GM04504 (cell line): Measurements from ENCODE around the gene TYROBP.
"Not testable (repeated sequence)": the region's sequence is repeated elsewhere in the genome, so short reads cannot be mapped to it uniquely, and the experiment has no call there.

Source experiments
- DNase-seq: peaks from one replicate; pipeline ENCODE4 v3.0.0-alpha.2; 2012; ENCODE audit warnings: low read depth

TYROBP gene

DNA sequence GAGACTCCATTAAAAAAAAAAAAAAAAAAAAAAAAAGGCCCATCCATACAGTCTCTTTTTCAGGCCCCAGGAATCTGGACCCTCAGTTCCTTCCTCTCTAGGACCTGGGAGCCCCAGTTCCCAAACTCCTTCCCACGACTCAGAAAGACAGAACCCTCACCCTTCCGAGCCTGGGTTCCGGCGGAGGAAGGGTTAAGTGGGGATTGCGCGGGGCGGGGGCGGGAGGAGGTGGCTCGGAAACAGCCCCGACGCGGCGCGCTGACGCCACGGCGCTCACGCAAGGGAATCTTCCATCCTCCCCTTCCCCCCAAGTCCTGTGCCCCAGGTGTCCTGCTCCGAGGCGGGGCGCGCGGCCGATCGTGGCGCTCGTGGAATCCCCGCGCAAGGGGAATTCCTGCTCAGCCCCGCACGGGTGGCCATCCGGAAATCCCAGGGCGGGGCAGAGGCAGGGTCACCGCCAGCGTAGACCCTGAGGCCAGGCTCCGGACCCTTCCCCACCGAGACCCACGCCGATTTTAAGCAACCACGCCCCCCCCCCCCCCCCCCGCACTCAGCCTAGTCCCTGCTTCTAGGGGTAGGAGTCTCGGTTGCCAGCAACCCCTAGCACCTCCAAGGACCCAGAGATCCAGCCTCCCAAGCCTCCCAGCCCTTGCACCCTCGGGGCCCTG is 8.4 kb downstream of the TYROBP start:
- DNase-seq: peak; percentile 53

DNA sequence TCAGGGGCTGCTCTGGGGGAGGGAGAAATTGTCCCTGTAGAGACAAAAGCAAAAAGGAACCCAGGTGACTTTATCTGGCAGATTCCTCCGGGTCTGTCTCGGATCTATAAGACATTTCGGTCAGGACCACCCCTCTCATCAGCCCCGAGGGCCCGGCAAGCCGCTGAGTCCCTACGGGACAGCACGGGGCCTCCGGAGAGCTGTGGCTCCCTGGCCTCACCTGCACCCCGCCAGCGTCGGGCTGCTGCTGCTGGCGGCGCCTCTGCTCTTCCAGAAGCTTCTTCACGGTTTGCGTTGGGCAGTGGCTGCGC is 9.6 kb downstream of the TYROBP start:
- no peak for DNase-seq

DNA sequence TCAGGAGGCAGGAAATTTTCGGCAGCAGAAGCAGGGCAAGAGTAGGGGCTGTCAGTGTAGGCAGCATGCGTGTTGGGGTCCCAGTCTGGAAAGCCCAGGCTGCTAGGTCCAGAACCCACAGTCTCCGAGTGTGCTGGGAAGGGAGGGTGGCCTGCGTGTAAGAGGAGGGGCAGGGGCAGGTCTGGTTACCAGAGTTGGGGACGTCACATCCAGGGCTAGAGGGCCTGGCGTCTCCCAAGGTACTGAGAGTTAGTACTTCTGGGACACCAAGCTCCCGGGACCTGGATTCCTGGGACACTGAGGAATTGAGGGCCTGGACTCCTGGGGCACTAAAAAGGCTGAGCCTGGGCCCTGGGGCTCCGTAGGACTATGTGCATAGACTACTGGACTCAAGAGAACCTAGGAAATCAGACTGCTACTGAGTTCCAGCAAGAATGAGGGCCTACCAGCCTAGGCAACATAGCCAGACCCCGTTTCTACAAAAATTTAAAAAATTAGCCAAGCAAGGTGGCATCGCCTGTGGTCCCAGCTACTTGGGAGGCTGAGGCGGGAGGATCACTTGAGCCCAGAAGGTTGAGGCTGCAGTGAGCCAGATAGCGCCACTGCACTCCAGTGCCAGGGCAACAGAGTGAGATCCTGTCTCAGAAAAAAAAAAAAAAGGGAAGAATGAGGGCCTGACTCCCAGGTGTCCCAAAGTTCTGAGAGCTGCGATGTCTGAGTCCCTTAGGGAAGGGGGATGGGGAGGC is 10.2 kb downstream of the TYROBP start:
- DNase-seq: no peak

DNA sequence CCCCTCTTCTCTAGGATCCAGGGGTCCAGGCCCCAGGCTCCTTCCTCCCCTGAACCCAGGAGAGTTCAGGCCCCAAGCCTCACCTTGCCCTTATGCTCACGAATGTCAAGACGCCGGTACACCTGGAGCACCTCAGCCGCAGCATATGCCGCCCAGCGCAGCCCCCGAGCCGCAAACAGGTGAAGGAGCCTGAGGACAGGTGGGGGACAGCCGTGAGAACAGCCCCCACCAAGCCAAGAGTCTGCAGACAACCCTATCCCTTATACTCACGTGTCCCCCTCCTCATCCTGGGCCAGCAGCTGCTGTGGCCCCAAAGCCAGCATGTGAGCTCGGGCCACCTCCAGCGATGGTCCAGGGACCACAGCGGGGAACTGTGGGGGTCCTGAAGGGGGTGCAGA is 11.5 kb downstream of the TYROBP start:
- DNase-seq: no peak

DNA sequence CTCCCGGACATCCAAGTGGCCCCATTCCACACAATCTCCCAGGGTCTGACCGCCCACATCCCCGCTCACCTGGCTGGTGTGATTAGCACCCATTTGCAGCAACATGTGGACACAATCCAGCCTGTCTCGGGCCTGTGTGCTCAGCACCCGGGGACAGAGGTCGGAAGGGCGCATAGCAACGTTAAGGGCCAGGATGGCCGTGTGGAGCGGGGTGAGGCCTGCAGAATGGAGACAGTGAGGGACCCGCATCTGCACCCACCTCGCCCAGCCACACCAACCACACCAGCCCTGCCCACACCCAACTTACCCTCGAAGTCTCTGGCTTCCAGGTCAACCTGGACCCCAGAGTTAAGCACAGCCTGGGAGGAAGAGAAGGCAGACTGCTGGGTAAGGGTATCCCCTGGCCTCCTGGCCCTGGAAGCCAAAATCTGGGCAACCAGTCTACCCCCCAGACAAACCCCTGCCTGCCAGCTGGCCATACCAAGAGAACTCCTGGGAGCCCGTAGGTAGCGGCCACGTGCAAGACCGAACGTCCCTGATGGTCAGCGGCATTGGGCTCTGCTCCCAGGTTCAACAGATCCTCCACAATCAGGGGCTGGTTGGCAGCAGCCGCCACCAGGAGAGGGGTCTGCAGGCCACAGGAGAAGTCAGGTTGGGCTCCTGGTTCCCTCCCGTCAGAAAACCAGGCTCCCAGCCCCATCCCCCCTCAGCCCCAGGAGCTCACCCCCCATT is 12.0 kb downstream of the TYROBP start:
- no peak for DNase-seq

DNA sequence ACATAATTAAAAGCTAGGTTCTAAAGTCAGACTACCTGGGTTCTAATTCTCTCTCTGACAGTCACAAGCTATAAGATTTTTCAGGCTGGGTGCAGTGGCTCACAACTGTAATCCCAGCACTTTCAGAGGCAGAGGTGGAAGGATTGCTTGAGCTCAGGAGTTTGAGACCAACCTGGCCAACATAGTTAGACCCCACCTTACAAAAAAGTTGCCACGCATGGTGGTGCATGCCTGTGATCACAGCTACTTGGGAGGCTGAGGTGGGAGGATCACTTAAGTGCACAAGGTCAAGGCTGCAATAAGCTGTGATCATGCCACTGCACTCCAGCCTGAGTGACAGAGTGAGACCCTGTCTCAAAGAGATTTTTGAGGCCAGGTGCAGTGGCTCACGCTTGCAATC is 13.8 kb downstream of the TYROBP start:
- DNase-seq: no peak

DNA sequence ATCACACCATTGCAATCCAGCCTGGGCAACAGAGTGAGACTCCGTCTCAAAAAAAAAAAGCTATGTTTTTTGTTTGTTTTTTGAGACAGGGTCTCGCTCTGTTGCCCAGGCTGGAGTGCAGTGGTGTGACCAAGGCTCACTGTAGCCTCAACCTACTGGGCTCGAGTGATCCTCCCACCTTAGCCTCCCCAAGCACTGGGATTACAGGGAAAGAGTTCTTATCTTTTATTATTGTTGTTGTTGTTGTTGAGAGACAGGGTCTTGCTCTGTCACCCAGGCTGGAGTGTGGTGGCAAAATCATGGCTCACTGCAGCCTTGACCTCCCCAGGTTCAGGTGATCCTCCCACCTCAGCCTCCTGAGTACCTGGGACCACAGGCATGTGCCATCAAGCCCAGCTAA is 16.3 kb downstream of the TYROBP start:
- not testable (repeated sequence) for DNase-seq

DNA sequence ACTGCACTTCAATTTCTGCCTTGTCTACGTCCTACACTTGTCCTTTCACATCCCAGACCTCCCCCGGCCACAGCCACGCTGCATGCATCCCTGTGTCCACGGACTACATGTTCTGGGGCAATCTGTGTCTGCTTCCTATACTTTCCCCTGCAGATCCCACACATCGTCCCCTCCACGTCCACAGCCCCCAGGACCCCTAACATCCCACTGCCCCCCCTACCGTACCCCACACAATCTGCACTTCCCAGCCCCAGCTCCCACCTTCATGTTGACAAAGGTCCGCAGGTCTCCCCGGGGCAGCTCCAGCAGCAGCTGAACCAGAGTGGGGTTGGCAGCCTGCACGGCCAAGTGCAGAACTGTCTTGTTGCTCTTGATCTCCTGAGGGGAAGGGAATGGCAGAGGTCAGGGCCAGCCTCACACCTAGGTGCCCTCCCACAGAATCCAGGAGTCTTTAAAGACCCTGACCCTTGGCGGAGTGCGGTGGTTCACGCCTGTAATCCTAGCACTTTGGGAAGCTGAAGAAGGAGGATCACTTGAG is 17.9 kb downstream of the TYROBP start:
- DNase-seq: no peak

DNA sequence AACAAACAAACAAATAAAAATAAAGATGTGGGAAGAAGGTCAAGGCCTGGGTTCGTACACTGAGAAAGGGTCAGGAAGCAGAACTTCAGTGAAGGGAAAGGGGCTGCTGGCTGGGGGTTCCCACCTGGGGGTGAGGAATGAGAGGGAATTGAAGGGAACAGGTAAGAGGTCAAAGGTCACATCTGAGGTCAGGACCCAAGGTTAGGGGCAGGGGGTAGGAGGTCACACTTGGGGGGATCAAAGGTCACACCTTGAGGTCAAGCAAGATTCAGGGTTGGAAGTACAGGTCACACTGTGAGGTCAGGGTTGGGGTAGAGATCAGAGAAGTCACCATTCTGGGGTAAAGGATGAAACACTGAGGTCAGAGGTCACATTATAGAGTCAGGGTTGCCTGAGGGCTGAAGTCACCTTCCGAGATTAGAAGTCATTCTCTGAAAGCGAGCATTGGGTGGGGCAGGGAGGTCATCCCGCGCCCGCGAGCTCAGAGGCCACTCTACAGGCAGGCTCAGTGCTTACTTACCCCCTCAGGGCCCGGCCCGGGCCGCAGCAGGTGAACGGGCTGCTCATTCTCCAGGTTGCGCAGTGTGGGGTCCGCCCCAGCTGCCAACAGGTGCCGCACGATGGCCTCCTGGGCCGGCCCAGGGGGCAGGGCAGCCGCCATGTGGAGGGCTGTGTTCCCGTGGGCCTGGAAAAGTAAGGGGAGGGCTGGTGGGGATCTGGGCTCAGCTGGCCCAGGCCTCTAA is 18.6 kb downstream of the TYROBP start:
- no peak for DNase-seq

DNA sequence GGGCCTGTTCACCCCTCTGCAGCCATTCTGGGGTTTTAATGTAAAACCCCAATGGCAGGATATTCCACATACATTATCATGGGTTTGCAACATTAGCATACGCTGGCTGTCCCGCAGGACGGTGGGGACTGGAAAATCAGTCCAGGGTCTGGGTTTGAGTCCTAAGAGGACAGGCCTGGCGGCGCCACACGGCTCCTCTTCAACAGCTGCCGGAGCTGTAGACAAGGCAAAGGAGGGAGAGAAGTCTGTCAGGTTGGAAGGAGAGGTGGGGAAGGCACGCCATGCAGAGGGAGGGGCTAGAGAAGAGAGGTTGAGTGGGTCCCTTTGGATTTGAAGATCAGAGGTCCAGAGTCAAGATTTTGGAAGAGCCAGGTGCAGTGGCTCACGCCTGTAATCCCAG is 19.7 kb downstream of the TYROBP start:
- no peak for DNase-seq

DNA sequence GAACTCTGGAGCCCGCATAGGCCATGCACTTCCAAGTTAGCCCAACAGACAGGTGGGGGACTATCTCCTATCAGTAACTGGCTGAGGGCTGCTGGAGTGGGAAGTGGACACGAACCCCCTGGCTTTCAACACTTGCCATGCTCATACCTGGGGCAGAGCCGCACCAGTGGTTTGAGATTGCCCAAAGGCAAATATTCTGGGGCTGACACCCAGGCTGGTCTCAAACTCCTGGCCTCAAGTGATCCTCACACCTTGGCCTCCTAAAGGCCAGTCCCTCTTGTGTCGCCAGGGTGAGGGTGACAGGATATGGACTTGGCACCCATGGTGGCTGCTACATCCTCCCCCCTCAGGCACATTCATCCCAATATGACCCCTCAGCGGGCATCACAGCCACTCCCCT is 20.9 kb downstream of the TYROBP start:
- no peak for DNase-seq

DNA sequence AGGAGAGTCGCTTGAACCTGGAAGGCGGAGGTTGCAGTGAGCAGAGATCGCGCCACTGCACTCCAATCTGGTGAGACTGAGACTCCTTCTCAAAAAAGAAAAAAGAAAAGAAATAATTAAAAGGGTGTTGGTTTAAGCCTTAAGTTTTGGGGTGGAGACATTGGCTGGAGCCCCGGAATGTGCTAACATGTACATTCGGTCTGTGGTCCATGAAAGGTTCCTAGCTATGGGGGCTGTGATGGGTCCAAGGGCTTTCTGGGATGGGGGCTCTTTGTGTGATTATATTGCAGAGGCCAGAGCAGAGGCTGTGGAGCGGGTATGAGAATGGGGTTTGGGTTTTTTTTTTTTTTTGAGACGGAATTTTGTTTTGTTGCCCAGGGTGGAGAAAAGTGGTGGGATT is 22.2 kb downstream of the TYROBP start:
- no peak for DNase-seq

DNA sequence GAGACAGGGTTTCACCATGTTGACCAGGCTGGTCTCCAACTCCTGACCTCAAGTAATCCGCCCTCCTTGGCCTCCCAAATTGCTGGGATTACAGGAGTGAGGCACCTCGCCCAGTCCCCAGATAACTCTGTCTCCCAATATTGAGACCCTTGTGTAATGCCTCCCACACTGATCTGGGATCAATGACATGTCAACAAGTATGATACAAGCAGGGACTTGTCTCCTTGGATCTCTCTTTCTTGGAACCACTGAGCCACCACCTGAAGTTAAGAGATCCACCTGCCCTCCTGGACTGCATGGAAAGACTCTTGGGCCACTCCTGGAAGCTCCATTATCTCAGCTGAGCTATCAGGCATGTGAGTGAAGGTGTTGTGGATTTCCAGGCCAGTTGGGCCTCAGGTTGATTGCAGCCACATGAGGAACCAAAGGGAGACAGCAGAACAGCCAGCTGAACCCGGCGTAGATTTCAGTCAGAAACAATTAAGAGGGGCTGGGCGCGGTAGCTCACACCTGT is 22.8 kb downstream of the TYROBP start:
- DNase-seq: no peak

DNA sequence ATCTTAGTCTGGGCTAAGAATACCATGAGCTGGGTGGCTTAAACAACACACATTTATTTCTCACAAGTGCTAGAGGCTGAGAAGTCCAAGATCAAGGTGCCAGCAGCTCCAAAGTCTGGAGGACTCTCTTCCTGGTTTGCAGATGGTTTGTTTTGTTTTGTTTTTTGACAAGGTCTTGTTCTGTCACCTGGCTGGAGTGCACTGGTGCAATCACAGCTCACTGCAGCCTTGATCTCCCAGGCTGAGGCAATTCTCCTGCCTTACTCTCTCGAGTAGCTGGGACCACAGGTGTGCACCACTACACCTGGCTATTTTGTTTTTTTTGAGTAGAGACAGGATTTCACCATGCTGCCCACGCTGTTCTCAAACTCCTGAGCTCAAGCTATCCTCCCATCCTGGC is 24.2 kb downstream of the TYROBP start:
- no peak for DNase-seq

DNA sequence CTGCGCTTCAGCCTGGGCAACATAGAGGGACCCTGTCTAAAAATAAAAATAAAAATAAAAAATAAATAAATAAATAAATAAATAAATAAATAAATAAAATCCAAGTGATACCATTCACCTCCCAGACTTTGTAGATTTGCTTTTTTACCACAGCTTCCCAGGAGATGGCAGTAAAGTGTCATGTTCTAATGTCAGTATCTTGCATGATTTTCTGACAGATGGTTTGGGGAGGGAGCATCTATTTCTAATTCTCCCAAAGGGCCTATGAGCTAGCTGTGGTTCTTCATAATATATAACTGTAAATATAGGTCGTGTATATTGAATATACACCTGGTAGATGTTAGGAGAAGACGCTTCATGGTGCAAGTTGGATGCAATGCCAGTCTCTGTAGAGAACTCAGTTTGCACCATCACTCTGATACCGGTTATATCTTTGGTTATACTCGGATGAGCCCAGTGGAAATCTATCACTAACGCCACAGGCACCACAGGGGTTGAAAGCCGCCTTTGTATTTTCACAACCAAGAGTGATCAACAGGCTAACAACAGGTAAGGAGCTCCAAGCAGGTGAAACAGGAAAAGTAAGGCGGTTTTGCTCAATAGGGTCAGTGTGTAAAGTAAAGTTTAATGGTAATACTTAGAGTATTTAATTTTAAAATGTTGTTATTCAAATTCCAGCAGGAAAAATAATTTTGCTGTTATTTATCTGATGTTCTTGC is 25.8 kb downstream of the TYROBP start:
- DNase-seq: peak; percentile 79

DNA sequence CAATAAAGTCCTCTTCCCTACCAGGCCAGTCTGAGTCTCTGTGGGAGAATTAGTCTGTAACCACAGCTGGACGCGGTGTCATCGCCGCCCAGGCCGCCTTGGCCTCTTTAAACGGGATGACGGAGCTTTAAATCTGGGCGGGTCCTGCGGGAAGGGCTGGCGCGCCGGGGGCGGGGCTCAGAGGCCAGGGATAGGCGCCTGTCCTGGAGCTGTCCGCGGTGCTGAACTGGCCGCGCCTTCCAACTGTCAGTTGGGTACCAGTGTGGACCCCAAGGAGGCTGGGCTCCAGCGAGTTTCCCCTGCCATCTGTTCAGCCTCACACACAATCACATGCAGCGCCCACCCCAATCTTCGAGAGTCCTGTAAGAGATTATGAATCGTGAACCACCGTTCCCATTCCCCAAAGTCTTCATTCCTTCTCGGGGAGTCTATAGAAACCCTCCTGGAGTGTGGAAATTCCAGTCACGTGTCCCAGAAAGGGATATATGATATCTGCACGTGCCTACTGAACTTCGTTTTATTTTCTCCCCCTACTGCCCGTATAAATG is 28.3 kb downstream of the TYROBP start:
- peak; percentile 84 for DNase-seq

DNA sequence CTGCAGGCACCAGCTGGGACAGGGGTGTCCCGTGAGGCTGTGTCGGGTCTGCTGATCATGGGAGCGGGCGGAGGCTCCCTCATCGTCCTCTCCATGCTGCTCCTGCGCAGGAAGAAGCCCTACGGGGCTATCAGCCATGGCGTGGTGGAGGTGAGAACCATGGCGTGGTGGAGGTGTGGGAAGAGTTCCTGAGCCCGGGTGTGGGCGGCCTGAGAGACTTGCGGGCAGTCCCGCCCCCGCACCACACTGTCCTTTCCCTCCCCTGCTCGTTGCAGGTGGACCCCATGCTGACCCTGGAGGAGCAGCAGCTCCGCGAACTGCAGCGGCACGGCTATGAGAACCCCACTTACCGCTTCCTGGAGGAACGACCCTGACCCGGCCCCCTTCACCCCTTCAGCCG is 29.0 kb downstream of the TYROBP start:
- DNase-seq: no peak

DNA sequence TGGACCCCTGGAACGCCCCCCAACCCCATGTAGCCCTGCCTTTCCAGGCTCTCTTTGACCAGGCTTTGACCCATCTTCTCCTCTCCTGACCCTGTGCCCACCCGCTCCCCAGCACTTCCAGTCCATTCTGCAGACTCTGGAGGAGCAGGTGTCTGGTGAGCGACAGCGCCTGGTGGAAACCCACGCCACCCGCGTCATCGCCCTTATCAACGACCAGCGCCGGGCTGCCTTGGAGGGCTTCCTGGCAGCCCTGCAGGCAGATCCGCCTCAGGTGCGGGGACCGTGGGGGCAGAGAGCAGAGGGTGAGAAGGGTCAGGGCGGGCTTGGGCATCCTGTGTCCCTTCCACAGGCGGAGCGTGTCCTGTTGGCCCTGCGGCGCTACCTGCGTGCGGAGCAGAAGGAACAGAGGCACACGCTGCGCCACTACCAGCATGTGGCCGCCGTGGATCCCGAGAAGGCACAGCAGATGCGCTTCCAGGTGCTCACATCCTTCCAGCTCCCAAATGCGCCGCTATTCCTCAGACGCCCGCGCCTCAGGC is 33.6 kb downstream of the TYROBP start:
- DNase-seq: no peak

DNA sequence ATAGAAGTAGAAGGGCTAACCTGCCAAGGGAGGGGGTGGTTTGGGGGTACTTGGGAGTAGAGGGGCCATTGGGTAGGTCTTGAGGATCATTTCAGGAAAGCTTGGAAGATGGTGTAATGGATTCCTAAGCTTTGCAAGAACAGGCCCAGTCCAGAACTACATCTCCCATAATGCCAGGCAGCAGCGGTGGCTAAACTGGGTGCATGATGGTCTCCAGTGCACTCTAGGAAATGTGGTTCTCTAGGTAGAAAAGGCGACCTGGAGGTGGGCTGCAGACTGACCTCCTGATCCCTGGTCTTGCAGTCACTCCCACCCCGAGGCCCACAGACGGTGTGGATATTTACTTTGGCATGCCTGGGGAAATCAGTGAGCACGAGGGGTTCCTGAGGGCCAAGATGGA is 35.9 kb downstream of the TYROBP start:
- no peak for DNase-seq

DNA sequence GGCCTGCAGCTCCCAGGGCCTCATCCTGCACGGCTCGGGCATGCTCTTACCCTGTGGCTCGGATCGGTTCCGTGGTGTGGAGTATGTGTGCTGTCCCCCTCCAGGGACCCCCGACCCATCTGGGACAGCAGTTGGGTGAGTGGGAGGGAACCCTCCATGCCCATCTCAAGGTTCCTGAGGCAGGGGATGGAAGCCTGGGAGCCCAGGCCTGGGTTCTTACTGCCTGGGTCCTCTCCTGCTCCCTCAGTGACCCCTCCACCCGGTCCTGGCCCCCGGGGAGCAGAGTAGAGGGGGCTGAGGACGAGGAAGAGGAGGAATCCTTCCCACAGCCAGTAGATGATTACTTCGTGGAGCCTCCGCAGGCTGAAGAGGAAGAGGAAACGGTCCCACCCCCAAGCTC is 36.5 kb downstream of the TYROBP start:
- DNase-seq: no peak

DNA sequence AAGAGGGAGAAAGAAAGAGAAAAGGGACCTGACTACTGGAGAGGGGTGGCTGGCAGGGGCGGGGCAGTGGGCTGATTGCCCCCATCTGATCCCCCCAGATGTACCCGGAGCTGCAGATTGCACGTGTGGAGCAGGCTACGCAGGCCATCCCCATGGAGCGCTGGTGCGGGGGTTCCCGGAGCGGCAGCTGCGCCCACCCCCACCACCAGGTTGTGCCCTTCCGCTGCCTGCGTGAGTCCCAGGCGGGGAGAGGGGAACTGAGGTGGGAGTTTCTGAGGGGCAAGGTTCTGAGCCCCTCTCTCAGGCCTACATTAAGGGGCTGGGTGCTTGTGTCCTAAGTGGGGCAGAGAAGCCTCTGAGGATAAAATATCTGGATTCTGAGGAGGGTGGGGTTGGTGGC is 37.3 kb downstream of the TYROBP start:
- DNase-seq: no peak
